Activated CD8-positive, alpha-beta memory T cell treated with anti-CD3 and anti-CD28 coated beads, Interleukin-2, amount 50 U/mL, for 4 hours (primary cell): Measurements from ENCODE around the gene ARSI.

Experiments used
- DNase-seq: peaks from one replicate; pipeline ENCODE4 v3.0.0-alpha.2; 2020

Gene ARSI

GRCh38 chr5:150302301-150303069 is at the start of gene ARSI:
Gene ARSI (minus strand): TSS chr5:150302905. CDS start chr5:150302373, 532 bp downstream.
- DNase-seq: no peak

GRCh38 chr5:150350524-150351344 is 48.0 kb upstream of the ARSI start:
- no peak for DNase-seq

- DNase-seq: no peak
These were observed 47.1 kb upstream of the ARSI start for GRCh38 chr5:150349681-150350275.

GRCh38 chr5:150347451-150347850 is 44.7 kb upstream of the ARSI start:
- DNase-seq: no peak

GRCh38 chr5:150347003-150347402 is 44.3 kb upstream of the ARSI start:
- no peak for DNase-seq

- DNase-seq: no peak
These were observed 43.9 kb upstream of the ARSI start for GRCh38 chr5:150346592-150346991.

- no peak for DNase-seq
These were observed 43.0 kb upstream of the ARSI start for GRCh38 chr5:150345716-150346115.

GRCh38 chr5:150343994-150344631 is 41.4 kb upstream of the ARSI start:
- DNase-seq: no peak

GRCh38 chr5:150342583-150342982 is 39.9 kb upstream of the ARSI start:
- no peak for DNase-seq

GRCh38 chr5:150341989-150342388 is 39.3 kb upstream of the ARSI start:
- no peak for DNase-seq

GRCh38 chr5:150341331-150341730 is 38.6 kb upstream of the ARSI start:
- DNase-seq: no peak

GRCh38 chr5:150340614-150341255 is 38.0 kb upstream of the ARSI start:
- no peak for DNase-seq

- DNase-seq: no peak
These were observed 37.1 kb upstream of the ARSI start for GRCh38 chr5:150339841-150340240.

GRCh38 chr5:150339165-150339564 is 36.5 kb upstream of the ARSI start:
- DNase-seq: no peak

- no peak for DNase-seq
These were observed 35.8 kb upstream of the ARSI start for GRCh38 chr5:150338546-150338945.

- DNase-seq: no peak
These were observed 33.1 kb upstream of the ARSI start for GRCh38 chr5:150335778-150336177.

GRCh38 chr5:150333400-150333799 is 30.7 kb upstream of the ARSI start:
- no peak for DNase-seq

- DNase-seq: no peak
These were observed 27.5 kb upstream of the ARSI start for GRCh38 chr5:150329881-150330876.

- DNase-seq: no peak
These were observed 26.3 kb upstream of the ARSI start for GRCh38 chr5:150329038-150329437.

GRCh38 chr5:150328515-150328914 is 25.8 kb upstream of the ARSI start:
- no peak for DNase-seq

- DNase-seq: no peak
These were observed 24.4 kb upstream of the ARSI start for GRCh38 chr5:150327139-150327538.
